ENCODE measurements around the gene GFAP. TPM values are rescaled to one million over a fixed set of nuclear protein-coding genes. Genes with fewer than 3 reads are reported as not detected.

Gene GFAP
- total RNA-seq, 4 donors from 2014 or later, result 2.4 to 15.3 (median 5.2) TPM

- TF ChIP-seq CTCF (IDR thresholded peaks at IDR 0.05; ENCODE audit: low read depth), result no peak
Observed at GRCh38 chr17:44922746-44923470, 7.6 kb upstream of the GFAP start.

GRCh38 chr17:44922136-44922535 is 6.8 kb upstream of the GFAP start:
- TF ChIP-seq CTCF (IDR thresholded peaks at IDR 0.05; ENCODE audit: low read depth), result no peak

DNA sequence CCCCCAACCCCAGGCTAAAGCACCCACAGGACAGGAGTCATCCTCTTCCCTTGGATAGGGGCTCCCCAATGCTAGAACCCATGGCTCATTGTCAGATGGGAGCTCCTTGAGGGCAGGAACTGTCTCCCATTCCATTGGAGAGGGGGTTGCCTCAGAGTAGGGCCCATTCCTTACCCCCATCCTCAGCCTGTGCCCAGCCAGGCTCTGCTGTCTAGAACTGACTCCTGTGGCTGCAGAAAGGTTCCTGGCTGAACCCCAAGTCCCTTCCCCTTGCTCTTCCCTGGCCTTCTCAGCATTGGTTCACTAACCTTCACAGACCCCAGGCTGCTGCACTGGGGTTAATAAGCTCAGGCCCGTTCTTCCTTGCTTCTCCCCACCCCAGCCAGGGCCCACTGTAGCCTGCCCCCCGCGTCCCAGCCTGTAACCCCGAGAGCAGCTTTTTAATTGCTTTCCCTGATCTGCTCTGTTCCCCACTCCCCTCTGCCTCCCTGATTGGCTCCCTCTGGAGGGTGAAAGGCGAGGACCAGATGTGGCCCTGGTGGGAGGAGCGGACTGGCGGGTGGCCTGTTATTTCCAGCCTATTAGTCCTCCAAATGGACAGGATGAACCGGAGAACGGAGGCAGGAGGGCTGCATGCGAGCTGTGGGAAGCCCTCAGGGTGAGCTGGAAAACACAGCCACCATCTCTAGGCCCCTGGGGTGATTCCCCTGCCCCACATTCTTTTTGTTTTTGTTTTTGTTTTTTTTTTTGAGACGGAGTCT is 6.0 kb upstream of the GFAP start:
- TF ChIP-seq CTCF (IDR thresholded peaks at IDR 0.05; ENCODE audit: low read depth), result no peak

- TF ChIP-seq CTCF (IDR thresholded peaks at IDR 0.05; ENCODE audit: low read depth), result no peak
Observed at GRCh38 chr17:44920565-44920940, 5.3 kb upstream of the GFAP start.

- TF ChIP-seq CTCF (IDR thresholded peaks at IDR 0.05; ENCODE audit: low read depth), result no peak
Observed at GRCh38 chr17:44919885-44920564, 4.7 kb upstream of the GFAP start.

- TF ChIP-seq CTCF (IDR thresholded peaks at IDR 0.05; ENCODE audit: low read depth), result no peak
Observed at GRCh38 chr17:44919411-44919810, 4.1 kb upstream of the GFAP start.

- no peak for TF ChIP-seq CTCF (IDR thresholded peaks at IDR 0.05; ENCODE audit: low read depth)
Observed at GRCh38 chr17:44918006-44918405, 2.7 kb upstream of the GFAP start.

Measured in subcutaneous adipose tissue (tissue), 4 donors.